H1 (cell line): Measurements from ENCODE around the gene LRWD1. TPM values are rescaled to one million over a fixed set of nuclear protein-coding genes. Genes with fewer than 3 reads are reported as not detected.

Experiments used
- CTCF ChIA-PET: fragments of 300-600 bp; sonication (Branson Sonifier 250); formaldehyde crosslinking; loops from one replicate; lab custom pipeline; 2021; ENCODE audit not compliant: partially characterized antibody; lab: Charles Lee
- POLR2A ChIA-PET: fragments of 300-600 bp; sonication (Branson Sonifier 250); formaldehyde crosslinking; loops from one replicate; lab custom pipeline; 2021; ENCODE audit warnings: inconsistent platforms; ENCODE audit not compliant: partially characterized antibody; lab: Charles Lee
- DNase-seq, 2 experiments: peaks; one replicate each; pipeline versions ENCODE4 v3.0.0 to v3.0.0-alpha.2; 2010 to 2022; ENCODE audit warnings: low spot score in 2 of 2, low read depth in 1 of 2, mixed read lengths in 1 of 2
- FAIRE-seq: peaks from 2 replicates; lab custom pipeline; 2011; peaks lifted over from hg19 to GRCh38; lab: Jason Lieb, UNC
- H2AFZ ChIP-seq: 2 replicates; pipeline ENCODE4 v1.8.1; 2012; ENCODE audit warnings: low read length, inconsistent platforms
- H2AK5ac ChIP-seq: 2 replicates; pipeline ENCODE4 v1.6.1; 2013; ENCODE audit warnings: low read depth, low read length
- H2BK120ac ChIP-seq: replicated peaks from 2 replicates; pipeline ENCODE3; 2013; ENCODE audit warnings: low read depth, low read length, inconsistent platforms
- H2BK12ac ChIP-seq: 2 replicates; pipeline ENCODE4 v1.6.1; 2013; ENCODE audit warnings: low read depth, low read length
- H2BK15ac ChIP-seq: 2 replicates; pipeline ENCODE4 v1.6.1; 2013; ENCODE audit warnings: low read length
- H2BK20ac ChIP-seq: 2 replicates; pipeline ENCODE4 v1.6.1; 2013; ENCODE audit warnings: low read length
- H2BK5ac ChIP-seq: 2 replicates; pipeline ENCODE4 v1.6.1; 2013; ENCODE audit warnings: low read depth, low read length
- H3K14ac ChIP-seq: 2 replicates; pipeline ENCODE4 v1.6.1; 2013; ENCODE audit warnings: inconsistent platforms; ENCODE audit not compliant: insufficient read length
- H3K18ac ChIP-seq: 2 replicates; pipeline ENCODE4 v1.6.1; 2013; ENCODE audit warnings: low read length; ENCODE audit errors: extremely low read depth
- H3K23ac ChIP-seq: 2 replicates; pipeline ENCODE4 v1.6.1; 2013; ENCODE audit warnings: inconsistent platforms; ENCODE audit not compliant: insufficient read length
- H3K23me2 ChIP-seq: 2 replicates; pipeline ENCODE4 v1.6.1; 2013; ENCODE audit warnings: low read depth, low read length
- H3K27ac ChIP-seq: 2 replicates; pipeline ENCODE4 v1.6.1; 2011; ENCODE audit warnings: low read depth, low read length, inconsistent platforms
- H3K27me3 ChIP-seq, 4 experiments: replicated peaks in 1 of 4; 1 replicate in 1 of 4; 2 replicates in 3 of 4; pipeline versions ENCODE4 v1.6.1 to v1.8.1; 2011 to 2013; ENCODE audit warnings: low read length in 3 of 4, mild to moderate bottlenecking in 3 of 4, inconsistent platforms in 2 of 4, mixed read lengths in 2 of 4, moderate library complexity in 1 of 4; ENCODE audit not compliant: control insufficient read depth in 3 of 4, insufficient read depth in 3 of 4; ENCODE audit errors: extremely low read depth in 1 of 4
- H3K36me3 ChIP-seq, 4 experiments: 2 replicates each; pipeline versions ENCODE4 v1.6.1 to v1.8.1; 2011 to 2013; ENCODE audit warnings: mild to moderate bottlenecking in 4 of 4, low read length in 3 of 4, moderate library complexity in 2 of 4, control low read depth in 1 of 4, inconsistent platforms in 1 of 4; ENCODE audit not compliant: insufficient read depth in 4 of 4, control insufficient read depth in 2 of 4
- H3K4ac ChIP-seq: replicated peaks from 2 replicates; pipeline ENCODE3; 2013; ENCODE audit warnings: low read length, low read depth, mixed read lengths, inconsistent platforms; ENCODE audit not compliant: insufficient read length
- H3K4me1 ChIP-seq, 4 experiments: replicated peaks in 1 of 4; 1 replicate in 1 of 4; 2 replicates in 3 of 4; pipeline versions ENCODE4 v1.6.1 to v1.8.1; 2011 to 2013; ENCODE audit warnings: low read length in 3 of 4, inconsistent platforms in 2 of 4, mixed read lengths in 1 of 4; ENCODE audit not compliant: insufficient read depth in 4 of 4, control insufficient read depth in 3 of 4
- H3K4me2 ChIP-seq, 2 experiments: 2 replicates each; pipeline versions ENCODE4 v1.6.1 to v1.8.1; 2011 to 2013; ENCODE audit warnings: low read depth in 2 of 2, low read length in 2 of 2, control low read depth in 1 of 2, inconsistent platforms in 1 of 2, mild to moderate bottlenecking in 1 of 2; ENCODE audit not compliant: insufficient read depth in 1 of 2
- H3K4me3 ChIP-seq, 4 experiments: fragments of 200-600, 300-600 bp in 1 of 4; sonication (generic), shearing (Covaris generic), sonication (Bioruptor Twin) in 1 of 4; 2 replicates each; pipeline versions ENCODE4 v1.5.1 to v1.8.1; 2011 to 2016; ENCODE audit warnings: low read length in 4 of 4, low read depth in 3 of 4, control low read depth in 2 of 4, inconsistent platforms in 2 of 4, mild to moderate bottlenecking in 2 of 4, mixed read lengths in 1 of 4, moderate library complexity in 1 of 4; ENCODE audit not compliant: insufficient read depth in 2 of 4; ENCODE audit errors: extremely low read depth in 1 of 4
- H3K56ac ChIP-seq: replicated peaks from 2 replicates; pipeline ENCODE3; 2013; ENCODE audit warnings: low read depth, mild to moderate bottlenecking, mixed read lengths, low read length, inconsistent platforms; ENCODE audit not compliant: insufficient read length
- H3K79me1 ChIP-seq: 2 replicates; pipeline ENCODE4 v1.6.1; 2013; ENCODE audit warnings: low read depth, low read length, control low read depth
- H3K79me2 ChIP-seq, 2 experiments: 2 replicates each; pipeline versions ENCODE4 v1.6.1 to v1.8.1; 2012 to 2013; ENCODE audit warnings: low read length in 2 of 2, mild to moderate bottlenecking in 2 of 2, inconsistent platforms in 1 of 2; ENCODE audit not compliant: insufficient read depth in 2 of 2, control insufficient read depth in 1 of 2
- H3K9ac ChIP-seq, 4 experiments: replicated peaks in 1 of 4; 1 replicate in 1 of 4; 2 replicates in 3 of 4; pipeline versions ENCODE4 v1.6.1 to v1.8.1; 2011 to 2013; ENCODE audit warnings: low read depth in 3 of 4, low read length in 3 of 4, control low read depth in 2 of 4, mild to moderate bottlenecking in 2 of 4, moderate library complexity in 2 of 4, inconsistent platforms in 1 of 4; ENCODE audit errors: extremely low read depth in 1 of 4
- H3K9me3 ChIP-seq, 2 experiments: 2 replicates each; pipeline versions ENCODE4 v1.6.1 to v1.8.1; 2012 to 2013; ENCODE audit warnings: mild to moderate bottlenecking in 2 of 2, moderate library complexity in 2 of 2, control low read depth in 1 of 2, inconsistent platforms in 1 of 2, low read depth in 1 of 2, low read length in 1 of 2, mixed read lengths in 1 of 2; ENCODE audit not compliant: insufficient read depth in 2 of 2
- H4K20me1 ChIP-seq, 2 experiments: replicated peaks in 1 of 2; 2 replicates each; pipeline versions ENCODE3 to v1.8.1; 2011 to 2013; ENCODE audit warnings: inconsistent platforms in 2 of 2, low read length in 2 of 2, mild to moderate bottlenecking in 1 of 2; ENCODE audit not compliant: insufficient read depth in 2 of 2, control insufficient read depth in 1 of 2
- H4K5ac ChIP-seq: 2 replicates; pipeline ENCODE4 v1.6.1; 2013; ENCODE audit warnings: low read length, low read depth, mixed read lengths, inconsistent platforms; ENCODE audit not compliant: insufficient read length
- H4K8ac ChIP-seq: 2 replicates; pipeline ENCODE4 v1.8.0; 2013; ENCODE audit warnings: mild to moderate bottlenecking, moderate library complexity, low read length, inconsistent platforms; ENCODE audit not compliant: insufficient read depth; ENCODE audit errors: extremely low read depth
- H4K91ac ChIP-seq: replicated peaks from 2 replicates; pipeline ENCODE3; 2013; ENCODE audit warnings: low read length, mixed read lengths, inconsistent platforms; ENCODE audit not compliant: insufficient read length
- BRCA1 ChIP-seq: IDR thresholded peaks from 2 replicates; pipeline ENCODE4 v1.6.1; 2012; ENCODE audit warnings: low read depth, low read length, improper control_type of control experiment
- EGR1 ChIP-seq: IDR thresholded peaks from 2 replicates; pipeline ENCODE4 v1.6.1; 2011; ENCODE audit warnings: low read depth, low read length, borderline replicate concordance
- EP300 ChIP-seq, 2 experiments: IDR thresholded peaks; 1 replicate in 1 of 2; 2 replicates in 1 of 2; pipeline ENCODE4 v1.6.1; 2011 to 2012; ENCODE audit warnings: low read depth in 2 of 2, low read length in 2 of 2, mild to moderate bottlenecking in 2 of 2, borderline replicate concordance in 1 of 2, inconsistent platforms in 1 of 2, moderate library complexity in 1 of 2
- HDAC6 ChIP-seq: IDR thresholded peaks from one replicate; pipeline ENCODE4 v1.7.1; 2012; ENCODE audit warnings: low read depth, mild to moderate bottlenecking, inconsistent platforms, low read length, moderate library complexity
- NANOG ChIP-seq: IDR thresholded peaks from 2 replicates; pipeline ENCODE4 v1.6.1; 2011; ENCODE audit warnings: low read length, low read depth, mild to moderate bottlenecking, inconsistent platforms; ENCODE audit not compliant: insufficient read depth, poor library complexity, severe bottlenecking
- RAD21 ChIP-seq, 2 experiments: IDR thresholded peaks in 1 of 2; conservative IDR thresholded peaks in 1 of 2; 2 replicates each; pipeline ENCODE4 v1.6.1; 2011; ENCODE audit warnings: low read depth in 2 of 2, low read length in 2 of 2, improper control_type of control experiment in 1 of 2, inconsistent platforms in 1 of 2, mild to moderate bottlenecking in 1 of 2, moderate library complexity in 1 of 2
- RBBP5 ChIP-seq: IDR thresholded peaks from 2 replicates; pipeline ENCODE4 v1.7.1; 2012; ENCODE audit warnings: low read depth, mild to moderate bottlenecking, inconsistent platforms, low read length, moderate library complexity, borderline replicate concordance
- RXRA ChIP-seq: IDR thresholded peaks from 2 replicates; pipeline ENCODE4 v1.6.1; 2011; ENCODE audit warnings: low read depth, mild to moderate bottlenecking, low read length, moderate library complexity; ENCODE audit not compliant: insufficient read depth
- TAF7 ChIP-seq: optimal IDR thresholded peaks from 2 replicates; pipeline ENCODE3; 2011; ENCODE audit warnings: low read depth, mild to moderate bottlenecking, inconsistent platforms, low read length, moderate library complexity, borderline replicate concordance
- TBP ChIP-seq: IDR thresholded peaks from 2 replicates; pipeline ENCODE4 v1.6.1; 2011; ENCODE audit warnings: low read depth, low read length, improper control_type of control experiment
- WGBS, 2 experiments: shearing (Covaris generic) in 1 of 2; methylation state at CpG; one replicate each; pipeline versions ENCODE4 v1.1.6 to v1.1.7; 2013 to 2015; ENCODE audit warnings: low lambda C conversion rate in 2 of 2, mixed read lengths in 2 of 2, inconsistent platforms in 1 of 2, low coverage in 1 of 2, missing lambda C conversion rate in 1 of 2; ENCODE audit not compliant: insufficient replicate concordance in 2 of 2, insufficient coverage in 1 of 2, insufficient read length in 1 of 2; ENCODE audit errors: extremely low coverage in 1 of 2, missing lambda C conversion rate in 1 of 2; 5-methylcytosine and 5-hydroxymethylcytosine counted together
- polyA plus RNA-seq, 7 experiments: library from polyadenylated mRNA; depleted of rRNA in 3 of 7; stranded (reverse) in 5 of 7; unstranded in 2 of 7; fragments of >200 nt in 5 of 7; fragments of 200-250 nt in 2 of 7; gene quantifications; 1 replicate in 5 of 7; 2 replicates in 1 of 7; 4 replicates in 1 of 7; pipeline versions ENCODE4 v1.2.1 to v1.2.3, GENCODE V29; 2011 to 2013; ENCODE audit warnings: missing spikeins in 2 of 7, mixed read lengths in 2 of 7
- total RNA-seq: library from RNA; stranded (reverse); fragmentation: NEBNext Ultra II Directional; extraction: Animal tissue kit (Norgen Biotek cat#: 25700); gene quantifications from 2 replicates; pipeline ENCODE4 v1.2.1, GENCODE V29; 2021

LRWD1 gene
- total and polyA plus RNA-seq, 2 of the 8 experiments (the other 6 are each of a cell fraction or from before 2014, with no cell fraction given): 23.4 to 26.8 TPM

DNA sequence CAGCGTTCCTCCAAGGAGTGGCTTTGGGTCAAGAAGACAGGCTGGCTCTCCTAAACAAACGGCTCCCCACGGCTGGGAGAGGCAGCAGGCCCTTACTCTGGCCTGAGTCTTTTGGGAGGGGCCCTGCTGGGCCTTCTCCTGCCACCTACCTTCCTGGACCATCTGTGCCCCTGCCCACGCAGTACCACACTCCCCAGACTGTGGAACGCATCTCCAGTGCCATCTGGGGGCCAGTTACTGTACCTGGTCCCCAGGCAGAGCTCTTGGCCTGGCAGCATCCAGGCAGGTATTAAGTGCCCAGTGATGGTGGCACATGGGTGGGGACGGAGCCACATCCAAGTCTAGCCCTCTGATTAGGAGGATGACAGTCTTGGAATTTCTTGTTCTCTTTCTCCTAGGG lies 14.5 kb upstream of the LRWD1 start:
- DNase-seq (no peak), FAIRE-seq (no peak)
- no peak overlapping the region for H3K9ac ChIP-seq
- 0 out of 2 replicates have a peak overlapping the region, but pooled peaks have one; percentile 21 for H2BK5ac ChIP-seq
- no peak overlapping the region for H3K56ac ChIP-seq
- H2AFZ ChIP-seq: no peak overlapping the region
- POLR2A ChIA-PET: interaction anchor here (0.9 to 3.8 kb wide), 3 partner anchors 9 to 54 kb away, joined by 3 to 25 read pairs (median 9); partner anchors contain the start of gene PRKRIP1
- H3K4me3 ChIP-seq: no peak overlapping the region
- no peaks in the 10 kb centered on the region; the same call in 1 of the 2 replicates for H3K23me2 ChIP-seq
- no peaks in the 10 kb centered on the region for H3K79me1 ChIP-seq
- H2BK12ac ChIP-seq: no peak overlapping the region
- H2BK15ac ChIP-seq: no peak overlapping the region
- H3K27me3 ChIP-seq: no peaks in the 10 kb centered on the region
- CTCF ChIA-PET: interaction anchor here (0.6 to 4.0 kb wide), 10 partner anchors 11 to 464 kb away, joined by 3 to 22 read pairs (median 5); partner anchors contain the start of genes ALKBH4 and LRWD1
- no peak overlapping the region for H4K5ac ChIP-seq
- H3K23ac ChIP-seq: no peak overlapping the region
- H3K36me3 ChIP-seq: peaks cover 2 to 17% (median 6%) of the 10 kb centered on the region in 4 experiments; a peak in 4 of 8 replicates
- no peak overlapping the region; the same call in 1 of the 2 replicates for H4K8ac ChIP-seq
- no peak overlapping the region for H4K91ac ChIP-seq
- peaks cover 0 to 3% (median 0%) of the 10 kb centered on the region in 4 experiments; a peak in 2 of 7 replicates for H3K4me1 ChIP-seq
- H3K27ac ChIP-seq: no peak overlapping the region
- no peak overlapping the region for H3K18ac ChIP-seq
- H3K4ac ChIP-seq: peak overlapping the region; percentile 38
- no peaks in the 10 kb centered on the region for H3K9me3 ChIP-seq
- peaks cover 0 to 3% of the 10 kb centered on the region in 2 experiments for H4K20me1 ChIP-seq
- H2BK120ac ChIP-seq: peak overlapping the region; percentile 22
- H3K4me2 ChIP-seq: no peak overlapping the region
- WGBS, 2 experiments: 88% methylated on average over 6 of the region's 6 CpGs; no CpG with 5 or more reads in 1 of the 2 experiments
- H2BK20ac ChIP-seq: no peak overlapping the region
- H2AK5ac ChIP-seq: no peak overlapping the region
- H3K79me2 ChIP-seq: no peaks in the 10 kb centered on the region
- no peak overlapping the region for H3K14ac ChIP-seq
- no peak for TF ChIP-seq HDAC6
- TF ChIP-seq RXRA: no peak
- no peak for TF ChIP-seq EGR1
- TF ChIP-seq RAD21 (IDR thresholded peaks at IDR 0.05 in 1 of 2, conservative IDR thresholded peaks at IDR 0.05 in 1 of 2; ENCODE audit: low read depth in 2 of 2, low read length in 2 of 2): peak; percentile 13 to 56; a peak in 3 of 4 replicates
- no peak for TF ChIP-seq RBBP5
- TF ChIP-seq BRCA1: no peak
- TF ChIP-seq NANOG: no peak
- TF ChIP-seq EP300 (IDR thresholded peaks at IDR 0.05; ENCODE audit: borderline replicate concordance in 1 of 2, low read depth in 2 of 2, low read length in 2 of 2): no peak
- TF ChIP-seq TBP: no peak
- TF ChIP-seq TAF7: no peak
